Measurements from ENCODE around the gene COL20A1. TPM values are rescaled to one million over a fixed set of nuclear protein-coding genes. Genes with fewer than 3 reads are reported as not detected.

The COL20A1 gene
- total RNA-seq, 1 donor from 2014 or later: 4.1 TPM

- DNase-seq (ENCODE audit: low spot score in 2 of 2) (no peak), FAIRE-seq (no peak)
Observed at GRCh38 chr20:63260521-63260920, 32.5 kb upstream of the COL20A1 start.

GRCh38 chr20:63261060-63261794, 31.8 kb upstream of the COL20A1 start:
- DNase-seq (ENCODE audit: low spot score in 2 of 2): no peak
- no peak for FAIRE-seq

GRCh38 chr20:63261795-63262528, 31.0 kb upstream of the COL20A1 start:
- no peak for FAIRE-seq

GRCh38 chr20:63262836-63263235, 30.1 kb upstream of the COL20A1 start:
- FAIRE-seq (no peak), DNase-seq (ENCODE audit: low spot score in 2 of 2) (no peak)

More at GRCh38 chr20:63261795-63262528, 31.0 kb upstream of the COL20A1 start:
- DNase-seq (ENCODE audit: low spot score in 2 of 2): no peak

GRCh38 chr20:63264000-63264399, 29.0 kb upstream of the COL20A1 start:
- no peak for FAIRE-seq
- DNase-seq (ENCODE audit: low spot score in 2 of 2): no peak

- DNase-seq (ENCODE audit: low spot score in 2 of 2) (no peak), FAIRE-seq (no peak)
Observed at GRCh38 chr20:63264519-63264918, 28.5 kb upstream of the COL20A1 start.

GRCh38 chr20:63265891-63266515, 27.0 kb upstream of the COL20A1 start:
- FAIRE-seq (no peak), DNase-seq (ENCODE audit: low spot score in 2 of 2) (no peak)

- FAIRE-seq (no peak), DNase-seq (ENCODE audit: low spot score in 2 of 2) (no peak)
Observed at GRCh38 chr20:63267691-63268090, 25.3 kb upstream of the COL20A1 start.

- FAIRE-seq (no peak), DNase-seq (ENCODE audit: low spot score in 2 of 2) (no peak)
Observed at GRCh38 chr20:63268256-63268655, 24.7 kb upstream of the COL20A1 start.

GRCh38 chr20:63268671-63269439, 24.1 kb upstream of the COL20A1 start:
- DNase-seq (ENCODE audit: low spot score in 2 of 2) (no peak), FAIRE-seq (no peak)

- FAIRE-seq: no peak
- DNase-seq (ENCODE audit: low spot score in 2 of 2): no peak
Observed at GRCh38 chr20:63269724-63270123, 23.3 kb upstream of the COL20A1 start.

GRCh38 chr20:63270606-63271325, 22.2 kb upstream of the COL20A1 start:
- FAIRE-seq (no peak), DNase-seq (ENCODE audit: low spot score in 2 of 2) (no peak)

GRCh38 chr20:63272105-63273058, 20.6 kb upstream of the COL20A1 start, which contains the start of gene ARFGAP1:
Gene ARFGAP1 (plus strand): TSS chr20:63272813. CDS start chr20:63275581, 2,768 bp downstream.
- DNase-seq (ENCODE audit: low spot score in 2 of 2) (peak; percentile 97 to 99), FAIRE-seq (no peak)

- no peak for DNase-seq (ENCODE audit: low spot score in 2 of 2)
- FAIRE-seq: no peak
Observed at GRCh38 chr20:63273059-63273579, 19.9 kb upstream of the COL20A1 start.

GRCh38 chr20:63273635-63274380, 19.2 kb upstream of the COL20A1 start:
- FAIRE-seq (no peak), DNase-seq (ENCODE audit: low spot score in 2 of 2) (no peak)

GRCh38 chr20:63274381-63275228, 18.4 kb upstream of the COL20A1 start:
- DNase-seq (ENCODE audit: low spot score in 2 of 2) (no peak), FAIRE-seq (no peak)

- DNase-seq (ENCODE audit: low spot score in 2 of 2) (no peak), FAIRE-seq (no peak)
Observed at GRCh38 chr20:63275825-63276224, 17.2 kb upstream of the COL20A1 start.
